Esophagus (tissue), 2 donors: Measurements from ENCODE around the gene CDCA4. TPM values are rescaled to one million over a fixed set of nuclear protein-coding genes. Genes with fewer than 3 reads are reported as not detected.
A peak's percentile ranks its signal among the peaks of the same experiment; 100 is the strongest.
"Not testable (repeated sequence)": the region's sequence is repeated elsewhere in the genome, so short reads cannot be mapped to it uniquely, and the experiment has no call there.

Experiments
- H3K27ac ChIP-seq, 2 donors: one replicate each; pipeline ENCODE4 v1.5.1; 2013; ENCODE audit warnings: low read depth in 2 of 2, mild to moderate bottlenecking in 2 of 2, inconsistent platforms in 1 of 2, low read length in 1 of 2, moderate library complexity in 1 of 2
- H3K27me3 ChIP-seq, 2 donors: one replicate each; pipeline ENCODE4 v1.6.1; 2013; ENCODE audit warnings: low read length in 2 of 2, control low read depth in 1 of 2, mild to moderate bottlenecking in 1 of 2; ENCODE audit not compliant: insufficient read depth in 2 of 2, control insufficient read depth in 1 of 2
- H3K36me3 ChIP-seq, 2 donors: one replicate each; pipeline ENCODE4 v1.6.1; 2013; ENCODE audit warnings: low read length in 1 of 2; ENCODE audit not compliant: control insufficient read depth in 2 of 2, insufficient read depth in 2 of 2
- H3K4me1 ChIP-seq, 2 donors: one replicate each; pipeline ENCODE4 v1.6.1; 2013; ENCODE audit warnings: low read length in 1 of 2; ENCODE audit not compliant: control insufficient read depth in 2 of 2, insufficient read depth in 2 of 2
- H3K4me3 ChIP-seq, 2 donors: one replicate each; pipeline ENCODE4 v1.5.1; 2013; ENCODE audit warnings: low read length in 2 of 2, mild to moderate bottlenecking in 2 of 2, low read depth in 1 of 2, moderate library complexity in 1 of 2
- H3K9me3 ChIP-seq, 2 donors: one replicate each; pipeline ENCODE4 v1.6.1; 2013; ENCODE audit warnings: mild to moderate bottlenecking in 2 of 2, low read depth in 1 of 2, low read length in 1 of 2, moderate library complexity in 1 of 2; ENCODE audit not compliant: control insufficient read depth in 2 of 2, insufficient read depth in 1 of 2
- WGBS, 2 donors: extraction: QIAGEN DNeasy Blood & Tissue Kit; methylation state at CpG; one replicate each; pipeline ENCODE4 v1.1.7; 2013; 5-methylcytosine and 5-hydroxymethylcytosine counted together
- polyA plus RNA-seq, 2 donors: library from polyadenylated mRNA; stranded (reverse); fragments of 200-250 nt; gene quantifications; one replicate each; pipeline ENCODE4 v1.2.3, GENCODE V29; 2013
- donor health status: healthy with polysubstance abuse.
- donor health status: Bipolar disorder and iron deficiency.

The CDCA4 gene
- polyA plus RNA-seq, 2 donors = 23.5 to 24.7 TPM

DNA sequence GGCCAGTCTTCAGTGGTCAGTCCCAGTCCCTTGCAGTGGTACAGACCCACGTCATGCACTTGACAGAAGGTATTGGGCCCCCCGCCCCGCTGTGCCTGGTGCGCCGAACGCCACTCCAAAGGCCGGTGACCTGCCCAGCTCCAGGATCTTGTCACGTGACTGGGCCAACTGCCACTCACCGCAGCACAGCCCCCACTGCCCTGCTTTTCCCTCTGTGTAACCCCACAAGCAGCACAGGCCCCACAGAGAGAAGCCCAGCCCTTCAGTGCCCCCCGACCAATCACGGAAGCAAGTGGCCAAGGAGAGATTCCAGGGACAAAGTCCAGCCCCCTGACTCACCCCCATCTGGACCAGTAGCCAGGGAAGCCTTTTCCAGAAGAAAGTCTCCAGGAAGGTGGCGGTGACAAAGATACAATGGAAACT, 43.8 kb upstream of the CDCA4 start:
- H3K9me3 ChIP-seq = no peaks in the 10 kb centered on the region
- peak overlapping the region; percentile 56 to 62 for H3K27ac ChIP-seq
- peak overlapping the region; percentile 10 to 26 for H3K4me3 ChIP-seq
- 57 to 63% methylated on average over 12 of the region's 12 CpGs for WGBS, 2 donors
- H3K27me3 ChIP-seq = no peaks in the 10 kb centered on the region
- no peaks in the 10 kb centered on the region for H3K36me3 ChIP-seq
- peaks cover 3% of the 10 kb centered on the region in 2 donors for H3K4me1 ChIP-seq

DNA sequence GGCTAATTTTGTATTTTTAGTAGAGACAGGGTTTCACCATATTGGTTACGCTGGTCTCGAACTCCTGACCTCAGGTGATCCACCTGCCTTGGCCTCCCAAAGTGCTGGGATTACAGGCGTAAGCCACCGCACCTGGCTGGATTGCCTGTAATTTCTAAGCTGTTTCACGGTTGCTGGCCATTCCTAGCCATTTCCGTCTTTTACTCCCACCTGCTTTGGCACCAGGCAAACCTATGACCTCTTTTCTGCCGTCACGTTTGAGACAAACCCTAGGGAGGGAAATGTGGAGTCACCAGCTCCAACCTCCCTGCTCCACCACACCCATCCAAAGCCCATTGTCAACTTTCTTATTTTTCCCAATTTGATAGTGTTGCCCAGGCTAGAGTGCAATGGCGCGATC, 43.1 kb upstream of the CDCA4 start:
- H3K27me3 ChIP-seq = no peaks in the 10 kb centered on the region
- H3K27ac ChIP-seq = peak overlapping the region in 1 of 2 donors; percentile 15
- no peaks in the 10 kb centered on the region for H3K36me3 ChIP-seq
- no peaks in the 10 kb centered on the region for H3K9me3 ChIP-seq
- H3K4me1 ChIP-seq = peaks cover 3% of the 10 kb centered on the region in 2 donors
- H3K4me3 ChIP-seq = no peak overlapping the region
- 78 to 87% methylated on average over 10 of the region's 10 CpGs for WGBS, 2 donors

DNA sequence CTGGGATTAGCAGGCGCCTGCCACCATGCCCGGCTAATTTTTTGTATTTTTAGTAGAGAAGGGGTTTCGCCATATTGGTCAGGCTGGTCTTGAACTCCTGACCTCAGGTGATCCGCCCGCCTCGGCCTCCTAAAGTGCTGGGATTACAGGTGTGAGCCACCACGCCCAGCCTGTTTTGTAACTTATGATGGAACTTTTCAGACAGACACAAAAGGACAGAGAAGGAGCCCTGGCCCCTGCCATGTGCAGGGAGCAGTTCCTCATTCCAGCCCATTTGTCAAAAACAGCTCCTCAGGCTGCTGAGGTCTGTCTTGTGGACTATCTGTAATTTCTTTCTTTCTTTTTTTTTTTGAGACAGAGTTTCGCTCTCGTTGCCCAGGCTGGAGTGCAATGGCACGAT, 42.6 kb upstream of the CDCA4 start:
- not testable (repeated sequence) for H3K4me1 ChIP-seq, H3K9me3 ChIP-seq
- WGBS, 2 donors = 72 to 75% methylated on average over 10 of the region's 10 CpGs

DNA sequence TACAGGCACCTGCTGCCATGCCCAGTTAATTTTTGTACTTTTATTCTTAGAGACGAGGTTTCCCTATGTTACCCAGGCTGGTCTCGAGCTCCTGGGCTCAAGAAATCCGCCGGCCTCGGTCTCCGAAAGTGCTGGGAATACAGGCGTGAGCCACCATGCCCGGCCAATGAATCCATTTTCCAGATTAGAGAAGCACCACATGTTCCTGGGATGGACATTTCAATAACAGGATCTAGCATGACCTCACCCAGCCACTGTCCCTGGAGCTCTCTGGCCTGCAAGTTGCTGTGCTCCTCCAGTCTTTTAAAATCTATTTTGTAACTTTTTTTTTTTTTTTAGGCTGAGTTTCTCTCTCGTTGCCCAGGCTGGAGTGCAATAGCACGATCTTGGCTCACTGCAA, 42.2 kb upstream of the CDCA4 start:
- Histone ChIP-seq H3K9me3 (no peaks in the 10 kb centered on the region), H3K27ac (no peak overlapping the region), H3K4me1 (peaks cover 3% of the 10 kb centered on the region in 2 donors), H3K4me3 (no peak overlapping the region), H3K36me3 (no peaks in the 10 kb centered on the region), H3K27me3 (no peaks in the 10 kb centered on the region)
- WGBS, 2 donors = 81% methylated on average over 10 of the region's 10 CpGs

More for the DNA sequence above, 42.6 kb upstream of the CDCA4 start:
- H3K27ac ChIP-seq, H3K36me3 ChIP-seq, H3K4me3 ChIP-seq, H3K27me3 ChIP-seq: not testable (repeated sequence)

DNA sequence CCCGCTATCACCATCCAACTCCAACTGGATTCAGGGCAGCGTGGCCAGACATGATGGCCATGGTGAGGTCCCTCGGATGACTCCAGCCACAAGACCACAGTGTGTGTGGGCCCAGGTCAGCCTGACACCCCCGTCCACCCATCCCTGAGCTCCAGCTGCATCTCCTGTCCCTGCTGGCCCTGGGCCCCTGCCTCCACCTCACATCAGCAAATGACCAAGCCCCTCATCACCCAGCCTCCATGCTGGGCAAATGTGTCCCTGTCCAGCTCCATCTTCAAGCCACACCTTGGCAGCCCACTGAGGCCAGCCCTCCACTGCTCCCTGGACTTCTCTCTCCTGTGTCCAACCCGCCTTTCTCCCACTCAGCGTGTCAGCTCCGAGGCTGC, 41.2 kb upstream of the CDCA4 start:
- H3K4me1 ChIP-seq = peaks cover 3% of the 10 kb centered on the region in 2 donors
- H3K36me3 ChIP-seq = no peaks in the 10 kb centered on the region
- peak overlapping the region in 1 of 2 donors; percentile 10 for H3K27ac ChIP-seq
- H3K27me3 ChIP-seq = no peaks in the 10 kb centered on the region
- no peak overlapping the region for H3K4me3 ChIP-seq
- WGBS, 2 donors = 78 to 85% methylated on average over 6 to 7 of the region's 7 CpGs
- no peaks in the 10 kb centered on the region for H3K9me3 ChIP-seq

DNA sequence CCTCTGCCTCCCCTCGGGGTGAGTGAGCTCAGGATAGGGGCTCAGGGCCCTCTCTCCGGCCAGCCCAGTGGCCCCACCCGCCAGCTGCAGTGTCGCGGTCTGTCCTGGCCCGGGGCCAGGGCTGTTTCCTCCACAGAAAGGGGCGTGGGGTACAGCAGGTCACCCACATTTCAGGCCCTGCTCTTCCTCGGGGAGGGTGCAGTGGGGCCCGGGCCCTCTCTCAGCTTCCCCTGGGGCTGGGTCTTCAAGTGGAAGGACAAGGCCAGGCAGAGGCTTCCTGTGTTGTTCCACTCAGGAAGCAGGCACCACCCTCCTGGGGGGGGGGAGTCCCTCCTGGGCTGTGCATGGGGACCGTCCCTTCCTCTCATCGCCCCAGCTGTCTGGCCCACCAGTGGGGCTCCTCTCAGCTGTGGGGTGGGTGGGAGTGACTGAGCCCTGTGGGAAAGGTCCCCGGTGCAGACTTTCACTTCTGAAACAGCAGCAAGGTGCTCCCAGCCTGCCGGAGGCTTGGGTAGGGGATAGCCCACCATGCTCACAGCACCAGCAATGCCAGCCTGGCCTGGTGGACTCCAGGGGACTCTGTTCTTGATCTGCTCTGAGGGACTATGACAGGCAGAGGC, 40.7 kb upstream of the CDCA4 start:
- Histone ChIP-seq H3K9me3 (no peaks in the 10 kb centered on the region), H3K27ac (peak overlapping the region in 1 of 2 donors; percentile 17), H3K36me3 (no peaks in the 10 kb centered on the region), H3K27me3 (no peaks in the 10 kb centered on the region), H3K4me1 (peaks cover 3% of the 10 kb centered on the region in 2 donors), H3K4me3 (peak overlapping the region in 1 of 2 donors; percentile 15)
- WGBS, 2 donors = 49 to 54% methylated on average over 13 of the region's 13 CpGs

DNA sequence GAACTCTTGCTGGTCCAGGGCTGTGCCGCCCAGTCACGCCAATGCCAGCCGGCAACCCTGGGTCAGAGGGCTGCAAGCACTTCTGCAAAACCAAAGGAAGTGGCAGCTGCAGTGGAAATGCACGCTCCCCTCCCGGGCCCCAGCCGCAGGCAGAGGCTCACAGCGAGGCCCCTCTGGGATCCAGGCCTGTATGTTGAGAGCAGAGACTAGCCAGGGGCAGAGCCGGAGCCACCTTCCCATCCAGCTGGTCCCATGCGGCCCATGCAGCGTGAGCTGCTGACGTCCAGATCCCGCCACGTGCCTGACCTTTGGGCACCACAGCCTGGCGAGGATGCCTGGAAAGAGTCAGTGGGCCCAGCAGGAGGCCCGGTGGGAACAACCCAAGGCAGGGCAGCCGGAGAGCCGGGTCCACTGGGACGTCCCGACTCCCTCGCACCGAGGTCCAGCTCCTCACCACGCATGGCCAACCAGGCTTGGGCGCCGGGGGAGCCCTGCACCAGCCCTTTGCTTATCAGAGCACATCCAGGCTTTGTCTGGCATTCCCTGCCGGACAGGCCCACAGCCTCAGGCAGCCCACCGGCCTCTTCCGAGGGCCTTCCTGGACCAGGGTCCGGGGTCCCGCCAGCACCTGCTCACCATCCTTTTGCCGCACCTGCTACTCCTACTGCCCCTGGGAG, 40.0 kb upstream of the CDCA4 start:
- peaks cover 0 to 3% of the 10 kb centered on the region in 2 donors for H3K4me1 ChIP-seq
- H3K9me3 ChIP-seq = no peaks in the 10 kb centered on the region
- WGBS, 2 donors = 69 to 73% methylated on average over 30 of the region's 30 CpGs
- no peaks in the 10 kb centered on the region for H3K27me3 ChIP-seq
- peak overlapping the region in 1 of 2 donors; percentile 15 for H3K4me3 ChIP-seq
- peak overlapping the region; percentile 15 to 17 for H3K27ac ChIP-seq
- H3K36me3 ChIP-seq = no peaks in the 10 kb centered on the region

DNA sequence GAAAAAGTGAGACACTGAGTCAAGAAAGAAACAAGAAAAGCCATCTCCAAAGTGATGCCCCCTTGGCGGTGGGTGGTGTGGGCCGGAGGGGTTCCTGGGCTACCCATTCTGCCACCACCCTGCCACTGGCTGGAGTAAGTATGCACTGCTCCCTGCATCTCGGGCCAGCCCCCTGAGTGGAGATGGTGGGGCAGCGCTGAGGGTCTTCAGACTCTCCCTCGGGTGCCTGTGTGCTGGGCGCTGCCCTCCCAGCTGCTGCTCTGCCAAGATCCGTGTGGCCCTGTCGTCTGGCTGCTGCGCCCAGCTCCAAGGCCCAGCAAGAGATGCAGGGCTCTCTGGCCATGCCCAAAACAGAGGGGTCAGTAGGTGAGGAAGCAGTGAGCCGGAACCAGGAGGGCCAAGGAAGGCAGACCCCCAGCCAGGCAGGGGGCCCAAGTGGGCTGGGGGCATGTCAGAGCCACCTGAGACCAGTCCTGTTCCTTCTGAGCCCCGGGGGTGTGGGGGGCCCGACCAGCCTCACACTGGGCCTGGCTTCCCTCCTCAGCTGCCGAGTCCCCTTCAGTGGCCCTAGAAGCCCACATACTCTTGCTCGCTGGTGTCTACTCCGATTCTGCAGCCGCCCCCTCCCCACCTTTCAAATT, 39.2 kb upstream of the CDCA4 start:
- H3K9me3 ChIP-seq = no peaks in the 10 kb centered on the region
- WGBS, 2 donors = 81 to 84% methylated on average over 16 of the region's 16 CpGs
- no peaks in the 10 kb centered on the region for H3K27me3 ChIP-seq
- peaks cover 0 to 3% of the 10 kb centered on the region in 2 donors for H3K4me1 ChIP-seq
- H3K36me3 ChIP-seq = no peaks in the 10 kb centered on the region
- H3K4me3 ChIP-seq = no peak overlapping the region
- H3K27ac ChIP-seq = peak overlapping the region in 1 of 2 donors; percentile 14

DNA sequence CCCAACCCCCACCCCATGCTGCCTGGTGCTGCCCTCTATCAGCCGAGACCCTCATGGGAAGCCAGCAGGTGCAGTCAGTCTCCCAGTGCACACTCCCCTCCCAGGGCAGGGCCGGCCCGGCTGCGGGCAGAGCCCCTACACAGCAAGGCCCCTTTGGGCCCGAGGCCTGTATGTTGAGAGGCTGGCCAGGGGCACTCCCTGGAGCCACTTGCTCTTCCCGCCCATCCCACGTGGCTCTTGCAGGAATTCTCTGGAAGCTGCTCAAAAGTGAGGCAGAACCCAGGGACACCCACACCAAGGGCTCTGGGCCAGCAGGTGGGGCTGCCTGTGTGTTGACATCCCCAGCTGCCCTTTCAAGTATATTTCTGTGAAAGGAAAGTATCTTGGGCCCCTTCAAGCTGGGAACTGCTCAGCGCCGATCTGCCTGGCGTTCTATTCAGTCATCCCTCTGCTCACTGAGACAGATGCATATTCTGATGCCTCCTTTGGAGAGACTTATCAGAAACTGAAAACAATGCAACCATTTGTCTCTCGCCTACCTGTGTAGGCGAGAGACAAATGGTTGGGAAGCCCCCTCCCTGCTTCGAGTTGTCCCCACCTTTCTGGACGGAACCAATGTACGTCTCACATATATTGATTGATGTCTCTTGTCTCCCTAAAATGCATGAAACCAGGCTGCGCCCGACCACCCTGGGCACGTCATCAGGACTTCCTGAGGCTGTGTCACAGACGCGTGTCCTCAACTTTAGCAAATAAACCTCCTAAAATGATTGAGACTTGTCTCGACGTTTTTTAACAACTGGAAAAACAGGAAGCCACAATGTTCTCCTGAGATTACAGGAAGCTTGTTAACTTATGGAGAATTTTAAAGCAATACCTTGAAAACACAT, 38.4 kb upstream of the CDCA4 start:
- Histone ChIP-seq H3K4me1 (peaks cover 0 to 3% of the 10 kb centered on the region in 2 donors), H3K9me3 (no peaks in the 10 kb centered on the region), H3K36me3 (no peaks in the 10 kb centered on the region), H3K4me3 (no peak overlapping the region), H3K27me3 (no peaks in the 10 kb centered on the region), H3K27ac (no peak overlapping the region)
- WGBS, 2 donors = 49 to 53% methylated on average over 22 of the region's 22 CpGs
